GM19240 (cell line): Measurements from ENCODE around the gene TNXB.

ENCODE experiments used
- DNase-seq: peaks from one replicate; pipeline ENCODE4 v3.0.0; 2011; ENCODE audit warnings: low spot score; ENCODE audit not compliant: insufficient read length

Gene TNXB

DNA sequence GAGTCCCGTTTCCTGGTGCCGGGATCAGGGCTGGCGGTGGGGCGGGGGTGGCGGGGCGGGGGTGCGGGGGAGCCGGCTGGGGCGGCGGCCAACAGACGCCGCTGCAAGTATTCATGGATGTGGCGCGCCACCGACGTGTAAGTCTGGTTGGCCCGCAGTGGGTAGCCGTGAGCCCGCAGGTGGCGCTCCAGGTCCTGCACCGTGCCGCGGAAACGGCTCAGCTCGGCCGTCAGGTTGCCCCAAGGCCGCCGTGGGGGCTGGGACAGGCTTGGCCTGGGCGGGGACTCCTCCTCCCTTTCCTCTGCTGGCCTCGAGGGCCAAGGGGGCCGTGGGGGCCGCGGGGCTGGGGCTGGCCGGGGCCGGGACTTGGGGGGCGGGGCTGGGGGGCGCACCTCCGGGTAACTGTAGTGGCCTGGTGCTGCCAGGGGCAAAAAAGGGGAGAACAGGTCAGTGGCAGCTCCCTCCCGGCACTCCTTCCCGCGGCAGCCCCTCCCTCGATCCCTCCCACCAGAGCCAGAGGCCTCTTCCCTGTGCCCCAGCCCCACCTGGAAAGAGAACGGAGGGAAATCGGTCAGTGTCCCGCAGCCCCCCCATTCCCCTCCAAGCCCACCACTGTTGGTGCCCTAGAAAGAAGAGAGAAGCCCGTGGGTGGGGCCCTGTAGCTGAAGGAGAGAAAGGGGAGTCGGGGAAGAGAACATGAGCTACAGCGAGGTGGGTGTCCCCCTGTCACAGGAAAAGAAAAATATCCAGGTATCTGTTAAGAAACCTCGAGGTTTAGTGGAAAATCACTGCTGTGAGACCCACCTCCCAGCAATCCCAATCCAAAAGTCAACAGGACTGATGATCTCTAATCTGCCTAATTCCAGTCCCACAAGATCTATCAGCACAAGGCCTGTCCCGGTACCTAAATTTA, 21.3 kb downstream of the TNXB start:
- no peak for DNase-seq

DNA sequence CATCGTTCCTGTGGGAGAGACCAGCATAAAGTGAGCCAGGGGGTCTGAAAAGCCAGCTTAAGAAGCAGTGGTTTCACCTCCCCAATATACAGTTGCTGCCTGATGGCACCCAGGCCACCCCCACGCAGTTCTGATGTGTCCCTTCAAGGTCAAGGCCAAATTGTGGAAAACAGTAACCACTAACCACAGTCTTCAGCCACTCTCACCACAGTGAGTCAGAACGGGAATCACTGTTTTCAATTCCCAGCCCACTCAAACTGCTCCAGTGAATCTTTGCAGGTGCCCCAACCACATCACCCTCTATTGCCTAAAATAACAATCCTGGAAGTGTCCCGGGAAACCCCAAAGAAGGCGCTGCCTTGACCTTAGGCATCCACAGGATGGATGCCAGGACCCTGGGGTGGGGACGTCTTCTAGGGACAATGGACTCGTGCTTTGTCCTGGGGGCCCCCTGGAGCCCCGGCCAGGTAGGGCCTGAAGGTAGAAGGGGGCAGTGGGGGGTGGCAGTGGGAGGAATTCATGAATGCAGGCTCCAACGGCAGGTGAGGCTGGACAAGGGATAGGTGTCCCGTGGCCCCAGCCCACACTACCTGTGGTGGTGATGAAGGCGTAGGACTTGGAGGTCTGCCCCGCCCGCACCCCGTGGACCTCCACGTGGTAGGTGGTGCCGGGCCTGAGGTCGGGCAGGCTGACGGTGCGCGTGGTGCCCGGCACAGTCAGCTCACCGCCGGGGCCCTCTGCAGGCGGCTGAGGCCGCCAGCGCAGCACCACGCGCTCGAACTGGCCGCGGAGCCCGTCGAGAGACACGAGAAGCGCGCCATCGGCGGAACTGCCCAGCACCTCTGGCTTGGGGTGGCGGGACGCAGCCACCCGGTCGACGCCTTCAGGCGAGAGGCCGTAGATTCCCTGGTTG, 22.2 kb downstream of the TNXB start:
- DNase-seq = peak; percentile 65

DNA sequence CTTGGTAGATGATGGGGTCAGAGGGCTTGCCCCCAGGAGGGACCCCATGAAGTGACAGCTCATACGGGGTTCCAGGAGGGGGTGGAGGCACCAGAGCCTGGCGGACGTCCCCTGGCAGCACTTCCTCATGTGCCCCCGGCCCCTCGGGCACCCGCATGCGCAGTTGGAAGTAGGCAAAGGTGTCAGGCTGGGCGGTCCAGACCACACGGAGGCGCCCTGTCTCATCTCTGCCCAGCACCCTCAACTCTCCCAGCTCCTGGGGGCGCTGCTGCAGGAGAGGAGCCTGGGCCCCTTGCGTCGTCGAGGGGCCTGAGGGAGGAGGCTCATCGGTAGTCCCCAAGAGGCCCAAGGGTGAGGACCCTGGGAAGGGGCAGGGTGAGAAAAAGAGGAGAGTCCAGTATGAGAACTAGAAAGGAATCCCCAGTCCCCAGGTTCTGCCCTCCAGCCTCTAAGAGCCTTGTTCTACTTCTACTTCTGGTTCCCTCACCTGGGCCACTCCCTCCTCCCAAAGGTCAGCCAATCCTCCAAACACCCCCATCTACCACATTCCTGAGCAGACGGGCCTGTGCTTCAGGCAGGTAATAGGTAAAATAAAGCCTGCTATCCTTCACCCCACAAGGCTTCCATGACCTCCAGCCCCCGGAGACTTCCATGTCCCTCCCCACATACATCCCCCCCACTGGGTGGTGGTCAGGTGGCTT, 23.2 kb downstream of the TNXB start:
- DNase-seq = no peak

DNA sequence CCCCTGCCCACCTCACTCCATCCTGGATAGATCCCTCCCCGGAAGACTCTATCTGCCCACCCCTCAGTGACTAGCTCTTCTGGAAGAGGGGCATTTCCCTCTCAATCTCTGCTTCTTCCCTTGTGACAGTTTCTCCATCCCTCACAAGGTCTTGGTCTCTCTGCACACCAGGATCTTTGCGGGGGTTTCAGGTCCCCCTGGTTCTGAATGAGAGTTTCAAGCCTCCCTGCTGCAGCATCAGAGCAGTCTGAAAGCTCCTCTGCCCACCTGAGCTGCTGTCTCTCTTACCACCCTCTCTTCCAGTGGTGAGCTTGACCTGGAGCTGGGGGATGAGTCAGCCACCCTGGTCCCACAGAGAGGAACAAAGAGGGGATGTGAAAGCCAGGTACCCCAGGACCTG, 24.4 kb downstream of the TNXB start:
- no peak for DNase-seq

DNA sequence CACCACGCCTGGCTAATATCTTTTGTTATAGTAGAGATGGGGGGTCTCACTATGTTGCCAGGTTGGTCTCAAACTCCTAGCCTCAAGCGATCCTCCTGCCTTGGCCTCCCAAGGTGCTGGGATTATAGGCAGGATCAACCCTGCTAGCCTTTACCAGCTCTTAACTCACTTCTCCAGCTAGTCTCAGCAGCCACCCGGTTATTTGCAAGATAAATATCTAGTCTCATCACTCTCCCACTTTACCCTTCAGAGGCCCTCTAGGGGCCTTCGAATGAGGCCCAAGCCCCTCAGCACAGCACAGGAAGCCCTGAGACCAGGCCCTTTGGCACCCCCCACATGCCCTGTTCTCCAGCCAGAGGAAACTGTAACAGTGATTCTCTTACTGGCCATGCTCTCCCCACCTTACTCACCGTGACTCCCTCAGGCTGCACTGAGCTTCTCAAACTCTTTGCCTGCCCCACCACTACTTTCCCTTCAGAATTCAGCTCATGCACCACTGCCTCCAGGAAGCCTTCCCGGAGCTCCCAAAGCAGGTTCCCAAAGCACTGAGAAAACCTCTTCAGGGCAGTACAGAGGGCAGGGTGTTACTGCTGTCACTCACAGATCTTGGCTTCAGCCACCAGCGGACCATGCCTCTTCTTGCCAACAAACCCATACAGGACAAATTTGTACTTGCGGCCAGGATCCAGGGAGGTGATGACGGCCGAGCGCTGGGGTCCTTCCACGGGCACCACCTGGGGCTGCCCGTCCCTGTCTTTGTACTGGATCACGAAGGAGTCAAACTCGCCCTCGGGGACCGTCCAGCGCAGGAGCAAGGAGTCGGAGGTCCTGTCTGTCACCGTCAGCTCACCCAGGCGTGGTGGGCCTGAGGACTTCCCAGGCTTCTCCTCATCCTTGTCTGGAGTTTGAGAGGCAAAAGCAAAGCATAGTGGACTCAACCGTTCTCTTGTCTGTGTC, 25.0 kb downstream of the TNXB start:
- DNase-seq = no peak

DNA sequence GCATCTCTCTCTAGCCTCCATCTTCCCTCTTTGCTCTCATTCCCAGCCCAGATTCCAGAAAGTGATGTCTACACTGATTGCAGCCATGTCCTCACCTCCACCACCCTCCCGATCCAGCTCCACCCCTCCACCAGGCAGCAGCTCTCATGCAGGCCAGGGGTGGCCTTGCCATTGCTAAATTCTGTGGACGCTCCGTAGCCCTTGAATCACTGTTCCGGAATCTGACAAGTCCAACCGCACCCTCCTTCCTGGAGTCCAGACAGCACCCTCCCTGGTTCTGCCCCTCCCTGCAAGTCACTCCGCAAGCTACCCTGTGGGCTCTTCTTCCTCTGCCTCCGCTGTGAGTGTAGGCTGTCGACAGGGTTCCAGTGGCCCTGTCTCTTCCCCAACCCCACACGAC, 26.2 kb downstream of the TNXB start:
- no peak for DNase-seq

DNA sequence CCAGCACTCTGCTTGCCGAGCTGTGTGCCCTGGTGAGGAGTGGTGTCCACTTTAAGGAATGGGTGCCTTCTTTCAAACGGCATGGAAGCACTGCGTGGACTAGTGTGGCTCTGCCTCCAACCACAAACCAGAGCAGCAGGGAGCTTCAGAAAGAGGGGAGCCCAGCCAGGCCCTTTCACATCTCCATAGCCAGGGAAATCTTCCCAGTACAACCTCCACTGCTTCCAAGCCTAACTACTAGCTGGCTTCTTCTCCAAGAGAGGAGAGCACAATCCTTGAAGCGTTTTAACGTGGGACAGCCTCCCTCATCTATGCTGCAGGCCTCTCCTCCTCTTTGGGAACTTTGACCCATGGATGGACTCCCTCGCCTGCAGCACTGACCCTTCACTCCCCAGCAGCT, 26.7 kb downstream of the TNXB start:
- DNase-seq = no peak

DNA sequence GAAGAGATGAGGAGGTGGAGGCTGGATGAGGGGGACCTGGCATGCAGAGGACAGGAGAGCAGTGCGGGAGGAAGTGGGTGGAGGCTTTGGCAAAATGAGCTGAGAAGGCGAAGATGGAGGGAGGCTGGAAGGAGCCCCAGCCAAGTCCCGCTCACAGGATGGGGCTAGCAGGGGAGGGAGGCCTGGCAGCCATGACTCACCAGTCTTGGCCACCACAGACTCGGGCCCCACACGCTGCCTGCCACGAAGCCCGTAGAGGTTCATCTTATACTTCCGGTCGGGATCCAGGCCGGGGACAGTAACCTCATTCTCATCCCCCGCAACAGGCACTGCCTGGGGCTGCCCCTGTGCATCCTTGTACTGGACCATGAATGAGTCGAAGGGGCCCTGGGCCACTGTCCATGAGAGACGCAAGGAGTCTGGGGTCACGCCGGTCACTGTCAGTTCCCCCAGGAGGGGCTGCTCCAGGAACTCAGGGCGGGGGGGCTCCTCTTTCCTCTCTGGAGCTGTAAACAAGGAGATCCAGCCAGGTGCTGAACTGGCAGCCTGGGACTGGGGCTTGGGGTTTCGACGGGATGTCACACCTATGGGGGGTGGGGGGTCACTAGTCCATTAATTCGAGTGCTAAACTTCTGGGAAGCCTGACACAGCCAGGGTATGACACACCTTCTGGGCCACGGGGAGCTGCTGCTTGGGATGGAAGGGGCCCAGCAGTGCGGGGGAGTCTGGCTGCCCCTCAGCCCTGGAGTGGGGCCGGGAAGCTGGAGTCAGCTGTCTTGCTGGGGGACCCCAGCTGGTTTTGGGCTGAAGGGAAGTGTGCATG, 27.8 kb downstream of the TNXB start:
- no peak for DNase-seq

DNA sequence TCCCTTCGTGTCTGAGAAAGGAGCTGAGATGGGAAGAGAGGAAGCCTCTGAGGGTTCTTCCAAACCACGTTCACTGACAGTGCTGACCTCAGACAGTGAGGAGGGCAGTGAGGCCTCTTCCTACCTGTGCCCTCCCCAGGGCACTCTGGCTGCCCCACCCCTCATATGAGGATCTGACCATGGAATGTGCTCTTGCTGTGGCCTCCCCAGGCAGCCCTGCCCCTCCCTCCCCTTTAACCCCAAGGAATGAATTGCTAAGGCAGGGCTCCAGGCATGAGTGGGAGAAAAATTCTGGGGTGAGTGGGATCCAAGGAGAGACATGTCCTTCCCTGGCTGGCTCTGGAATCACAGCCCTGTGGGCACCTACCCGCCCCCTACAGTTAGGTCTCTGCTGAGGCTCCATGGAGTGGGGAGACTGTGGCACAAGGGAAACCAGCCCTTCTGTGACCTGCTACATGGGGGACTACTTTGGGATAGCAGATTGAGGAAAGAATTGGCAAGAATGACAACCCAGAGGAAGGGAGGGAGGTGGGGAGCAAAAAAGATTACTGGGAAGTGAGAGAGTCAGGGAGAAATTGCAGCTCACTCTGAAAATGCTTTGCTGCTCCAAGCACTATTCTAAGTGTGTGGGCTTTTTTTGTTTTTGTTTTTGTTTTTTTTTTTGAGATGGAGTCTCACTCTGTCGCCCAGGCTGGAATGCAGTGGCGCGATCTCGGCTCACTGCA, 29.4 kb downstream of the TNXB start:
- no peak for DNase-seq

DNA sequence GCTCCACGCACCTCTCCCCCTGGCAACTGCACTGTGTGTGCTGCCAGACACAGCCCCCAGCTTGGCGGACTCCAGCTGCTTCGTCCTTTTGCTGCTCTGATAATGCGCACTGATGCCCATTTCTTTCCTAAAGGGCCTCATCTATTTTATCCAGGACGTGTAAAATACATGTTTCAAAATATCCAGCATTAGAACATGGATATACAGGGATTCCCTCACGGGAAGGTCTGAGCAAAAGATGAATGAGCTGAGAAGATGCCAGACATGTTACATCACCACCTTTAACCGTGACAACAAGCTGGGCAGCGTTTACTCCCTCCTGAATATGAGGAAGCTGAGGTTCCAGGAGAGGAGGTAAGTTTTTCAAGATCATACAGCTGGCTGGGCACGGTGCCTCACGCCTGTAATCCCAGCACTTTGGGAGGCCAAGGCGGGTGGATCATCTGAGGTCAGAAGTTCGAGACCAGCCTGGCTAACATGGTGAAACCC, 32.8 kb downstream of the TNXB start:
- DNase-seq = no peak

DNA sequence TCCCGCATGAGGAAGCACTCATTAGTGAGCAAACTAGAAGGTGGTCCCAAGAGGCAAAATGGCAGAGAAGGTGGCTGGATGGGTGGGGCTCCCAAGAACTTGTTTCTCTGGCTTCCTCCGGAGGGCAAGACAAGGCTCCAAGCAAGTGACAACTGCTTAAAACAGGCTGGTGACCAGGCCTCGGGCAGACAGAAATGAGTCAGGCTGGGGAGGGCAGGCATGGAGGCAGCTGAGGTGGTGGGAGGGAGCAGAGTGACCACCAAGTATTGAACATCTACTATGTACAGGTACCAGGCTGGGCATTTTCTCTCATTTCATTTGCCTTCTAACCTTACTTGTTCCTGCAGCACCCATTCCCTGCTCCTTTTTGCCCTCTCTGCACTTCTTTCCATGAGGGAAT, 33.4 kb downstream of the TNXB start:
- no peak for DNase-seq

DNA sequence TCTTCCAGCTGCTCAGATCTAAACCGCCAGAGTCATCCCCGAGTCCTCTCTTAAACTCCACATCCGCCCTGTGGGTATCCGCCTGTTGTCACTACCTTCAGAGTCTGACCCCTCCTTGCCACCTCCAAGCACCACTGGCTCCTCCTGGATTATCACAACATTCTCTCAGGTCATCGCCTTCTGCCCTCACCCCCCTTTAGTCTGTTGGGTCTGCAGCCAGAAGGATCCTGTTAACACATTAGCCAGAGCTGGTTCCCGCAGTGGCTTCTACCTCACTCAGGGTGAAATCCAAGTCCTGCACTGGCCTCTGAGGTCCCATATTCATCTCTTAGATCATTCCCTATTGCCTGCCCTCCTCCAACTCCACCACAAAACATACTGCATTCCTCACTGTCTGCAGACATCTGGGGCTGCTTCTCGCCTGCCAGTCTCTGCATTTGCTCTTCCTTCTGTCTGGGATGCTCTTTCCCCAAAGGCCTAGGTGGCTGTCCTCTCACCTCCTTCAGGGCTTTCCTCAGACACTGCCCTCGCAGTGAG, 34.1 kb downstream of the TNXB start:
- DNase-seq = no peak

DNA sequence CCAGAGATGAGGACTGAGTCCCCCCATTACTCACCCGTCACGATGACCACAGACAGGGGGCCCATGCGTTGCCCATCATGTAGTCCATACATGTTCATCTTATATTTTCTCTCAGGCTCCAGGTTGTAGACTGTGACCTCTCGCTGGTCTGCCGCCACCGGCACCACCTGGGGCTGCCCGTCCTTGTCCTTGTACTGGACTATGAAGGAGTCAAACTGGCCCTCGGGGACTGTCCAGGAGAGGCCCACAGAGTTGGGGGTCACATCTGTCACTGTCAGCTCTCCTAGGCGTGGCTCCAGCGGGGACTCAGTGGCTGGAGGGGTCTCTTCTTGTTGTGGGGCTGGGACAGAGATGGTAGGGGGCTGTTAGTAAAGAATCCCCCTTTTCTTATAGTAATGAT, 35.5 kb downstream of the TNXB start:
- DNase-seq = no peak

DNA sequence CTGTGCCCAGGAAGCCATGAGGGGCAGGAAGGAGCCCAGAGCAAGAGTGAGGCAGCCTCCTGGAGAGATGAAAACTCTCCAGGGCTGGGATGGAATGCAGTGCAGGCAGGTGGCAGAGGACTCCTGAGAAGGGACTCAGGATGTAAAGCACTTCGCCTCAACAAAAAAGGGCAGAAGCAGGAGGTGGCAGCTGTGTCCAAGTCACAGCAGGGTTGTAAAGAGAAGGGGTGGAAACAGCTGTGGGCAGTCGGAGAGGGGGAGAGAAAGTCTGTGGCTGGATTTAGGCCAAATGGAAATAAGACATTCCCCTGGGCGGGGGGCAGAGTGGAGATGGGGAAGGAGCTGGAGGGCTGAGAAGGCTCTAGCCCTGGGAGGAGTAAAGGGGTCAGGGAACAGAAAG, 36.0 kb downstream of the TNXB start:
- no peak for DNase-seq

DNA sequence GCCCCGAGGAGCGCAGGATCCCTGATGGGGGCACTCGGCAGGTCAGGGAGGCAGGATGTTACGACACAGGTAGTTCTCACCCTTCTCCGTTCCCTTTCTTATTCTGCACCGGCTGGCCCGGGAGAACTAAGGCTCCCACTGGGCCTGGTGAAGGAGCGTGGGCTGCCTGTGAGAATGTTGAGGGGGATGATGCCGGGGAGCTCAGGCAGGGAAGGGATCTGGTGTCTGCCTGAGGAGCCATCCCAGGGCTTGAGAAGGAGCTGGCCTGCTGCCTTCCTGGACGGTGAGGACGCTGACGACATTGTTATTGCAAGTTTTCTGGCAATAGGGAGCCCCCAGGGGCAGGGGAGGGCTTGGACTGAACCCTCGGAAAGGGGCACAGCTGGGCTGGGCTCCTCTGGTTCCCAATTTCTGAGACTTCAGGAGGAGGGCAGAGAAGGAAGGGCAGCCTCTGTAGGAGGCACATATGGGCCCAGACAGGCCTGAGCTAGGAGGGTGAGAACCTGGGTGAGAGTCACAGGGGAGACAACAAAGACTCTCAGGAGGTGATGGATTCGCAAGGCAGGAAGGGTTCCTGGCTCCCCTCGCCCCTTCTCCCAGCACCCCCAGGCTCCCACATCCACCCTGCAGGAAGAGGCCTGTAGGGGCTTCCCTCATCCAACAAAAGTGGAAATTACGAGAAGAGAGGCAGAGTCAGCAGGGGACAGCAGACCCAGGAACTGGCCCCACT, 38.2 kb downstream of the TNXB start:
- no peak for DNase-seq

DNA sequence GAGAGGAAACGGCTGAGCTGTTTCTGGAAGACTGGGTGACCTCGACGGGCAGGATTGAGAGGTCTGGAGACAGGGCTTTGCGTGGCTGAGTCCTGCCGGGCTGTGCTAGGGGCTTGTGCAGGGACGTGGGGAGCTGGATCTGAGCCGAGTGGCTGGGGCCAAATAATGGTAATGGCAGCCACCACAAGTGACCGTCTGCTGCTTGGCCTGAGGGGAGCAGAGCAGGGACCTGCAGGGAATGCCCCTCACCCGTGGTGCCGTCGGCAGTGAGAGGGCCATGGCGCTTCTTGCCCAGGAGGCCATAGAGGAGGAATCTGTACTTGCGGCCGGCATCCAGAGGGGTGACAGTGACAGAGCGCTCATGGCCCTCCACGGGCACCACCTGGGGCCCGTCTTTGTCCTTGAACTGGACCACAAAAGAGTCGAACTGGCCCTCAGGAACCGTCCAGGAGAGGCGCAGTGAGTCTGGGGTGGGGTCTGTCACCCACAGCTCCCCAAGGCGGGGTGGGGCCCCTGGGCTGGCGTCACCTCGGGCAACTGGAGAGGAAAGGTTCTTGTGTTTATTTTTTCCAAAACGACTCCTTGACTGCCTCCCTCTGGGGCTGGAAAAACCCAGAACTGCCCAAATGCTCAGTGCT, 39.1 kb downstream of the TNXB start:
- no peak for DNase-seq

DNA sequence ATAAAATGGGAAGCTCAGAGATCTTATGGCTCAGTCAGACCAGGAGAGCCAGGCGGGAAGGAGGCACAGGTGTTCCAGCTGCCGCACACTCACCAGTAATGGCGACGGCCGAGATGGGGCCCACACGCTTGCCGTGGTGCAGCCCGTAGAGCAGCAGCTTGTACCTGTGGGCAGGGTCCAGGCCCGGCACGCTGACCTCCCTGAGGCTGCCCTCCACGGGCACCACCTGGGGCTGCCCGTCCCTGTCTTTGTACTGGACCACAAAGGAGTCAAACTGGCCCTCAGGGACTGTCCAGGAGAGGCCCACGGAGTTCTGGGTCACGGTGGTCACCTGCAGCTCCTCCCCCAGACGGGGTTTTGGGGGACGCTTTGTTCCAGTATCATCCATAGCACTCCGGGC, 39.7 kb downstream of the TNXB start:
- DNase-seq = no peak

DNA sequence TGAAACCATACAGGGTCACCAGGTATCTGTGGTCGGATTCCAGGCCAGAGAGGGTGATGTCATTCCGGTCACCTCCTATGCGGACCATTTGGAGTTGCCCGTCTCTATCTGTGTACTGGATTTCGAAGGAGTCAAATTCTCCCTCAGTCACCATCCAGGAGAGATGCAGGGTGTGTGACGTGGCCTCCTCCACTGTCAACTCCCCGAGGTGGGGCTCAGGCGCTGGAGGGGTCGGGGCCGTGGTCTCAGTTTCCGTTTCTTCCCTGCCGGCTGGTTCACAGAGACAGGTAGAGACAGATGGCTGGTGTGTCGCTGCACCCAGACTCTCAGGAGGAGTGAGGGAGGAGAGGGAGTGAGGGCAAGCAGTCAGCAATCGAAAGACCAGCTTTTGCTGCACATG, 40.3 kb downstream of the TNXB start:
- DNase-seq = no peak
